Stimulated activated CD4-positive, alpha-beta T cell treated with anti-CD3 and anti-CD28 coated beads, TNF-alpha, amount 100 ng/mL, for 4 hours (primary cell): ENCODE measurements around the gene AFF1.
"Not testable (repeated sequence)": the region's sequence is repeated elsewhere in the genome, so short reads cannot be mapped to it uniquely, and the experiment has no call there.

ENCODE experiments used
- DNase-seq, 3 experiments: peaks; one replicate each; pipeline ENCODE4 v3.0.0-alpha.2; 2020; ENCODE audit warnings: low read depth in 3 of 3

Gene AFF1

DNA sequence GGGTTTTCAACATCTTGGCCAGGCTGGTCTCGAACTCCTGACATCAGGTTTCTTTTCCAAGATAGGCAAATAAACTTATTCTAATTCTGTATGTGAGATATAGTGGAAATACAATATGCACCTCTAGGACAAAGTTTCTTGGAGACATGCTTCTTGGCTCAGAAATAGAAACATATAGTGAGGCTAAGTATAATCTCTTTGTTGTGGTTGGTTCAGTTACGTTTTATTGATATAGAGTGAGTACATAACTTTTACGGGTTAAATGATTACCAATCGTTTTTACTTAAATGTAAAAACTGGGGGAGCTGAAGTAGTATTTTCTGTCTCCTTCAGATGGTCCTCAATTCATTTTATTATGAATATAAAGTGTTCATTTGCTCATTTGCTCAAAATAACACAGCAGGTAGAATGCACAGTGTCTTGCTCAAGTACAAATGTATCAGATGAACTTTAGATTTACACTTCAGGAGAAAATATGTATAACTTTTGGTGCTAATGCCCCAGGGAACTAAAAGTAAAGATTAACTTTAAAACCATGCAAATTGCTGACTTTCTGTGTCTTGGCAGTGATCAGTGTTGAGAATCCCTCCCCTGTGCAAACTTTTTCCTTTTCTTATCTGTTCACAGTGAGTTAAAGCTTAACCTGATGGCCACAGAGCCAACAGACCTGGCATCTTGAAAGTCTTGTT, 77.6 kb downstream of the AFF1 start:
- no peak for DNase-seq

DNA sequence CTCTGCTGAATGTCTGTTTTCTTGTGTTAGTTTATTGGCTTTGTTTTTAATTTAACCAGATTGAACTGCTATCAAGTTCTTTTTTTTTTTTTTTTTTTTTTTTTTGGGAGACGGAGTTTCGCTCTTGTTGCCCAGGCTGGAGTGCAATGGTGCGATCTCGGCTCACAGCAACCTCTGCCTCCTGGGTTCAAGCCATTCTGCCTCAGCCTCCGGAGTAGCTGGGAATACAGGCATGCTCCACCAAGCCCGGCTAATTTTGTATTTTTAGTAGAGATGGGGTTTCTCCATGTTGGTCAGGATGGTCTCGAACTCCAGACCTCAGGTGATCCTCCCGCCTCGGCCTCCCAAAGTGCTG, 78.1 kb downstream of the AFF1 start:
- DNase-seq = not testable (repeated sequence)

DNA sequence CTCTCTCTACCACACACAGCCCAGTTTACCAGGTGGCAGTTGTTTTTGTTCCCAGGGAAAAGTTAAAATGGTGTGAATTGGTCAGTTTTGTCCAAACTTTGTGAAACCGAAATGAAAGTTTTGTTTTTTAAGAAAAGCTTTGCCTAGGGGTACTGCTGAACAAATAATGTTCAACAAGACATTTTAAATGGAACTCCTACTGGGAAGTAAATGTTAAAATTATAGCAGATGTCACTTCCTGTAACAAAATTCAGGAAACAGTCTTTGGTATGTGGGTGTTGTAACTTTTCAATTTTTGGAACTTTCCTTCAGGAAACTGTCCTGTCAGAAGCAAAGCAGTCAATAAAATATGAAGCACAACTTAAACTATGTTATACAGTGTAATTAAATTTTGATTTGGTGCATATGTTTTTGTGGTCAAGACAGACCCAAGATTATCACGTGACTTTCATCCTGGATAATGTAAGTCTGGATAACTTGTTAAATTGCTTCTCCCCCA, 79.5 kb downstream of the AFF1 start:
- DNase-seq = no peak

DNA sequence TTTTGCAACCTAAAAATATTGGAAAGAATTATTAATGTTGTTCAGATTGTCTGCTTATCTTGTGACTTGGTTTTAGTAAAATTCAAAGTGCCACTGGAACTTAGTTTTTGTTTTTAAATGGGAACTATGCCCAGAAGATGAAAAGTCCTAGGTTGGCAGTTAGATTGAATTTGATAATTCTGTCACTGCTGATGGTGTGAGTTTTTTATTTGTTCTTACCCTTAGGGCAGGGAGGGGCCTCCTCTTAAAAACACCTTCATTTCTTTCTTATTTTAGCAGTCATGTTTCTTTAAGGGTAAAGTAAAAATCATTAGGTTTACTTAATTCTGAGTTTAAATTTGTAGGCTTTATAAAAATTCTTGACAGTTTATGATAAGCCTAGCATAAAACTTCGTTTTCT, 80.6 kb downstream of the AFF1 start:
- DNase-seq = no peak

DNA sequence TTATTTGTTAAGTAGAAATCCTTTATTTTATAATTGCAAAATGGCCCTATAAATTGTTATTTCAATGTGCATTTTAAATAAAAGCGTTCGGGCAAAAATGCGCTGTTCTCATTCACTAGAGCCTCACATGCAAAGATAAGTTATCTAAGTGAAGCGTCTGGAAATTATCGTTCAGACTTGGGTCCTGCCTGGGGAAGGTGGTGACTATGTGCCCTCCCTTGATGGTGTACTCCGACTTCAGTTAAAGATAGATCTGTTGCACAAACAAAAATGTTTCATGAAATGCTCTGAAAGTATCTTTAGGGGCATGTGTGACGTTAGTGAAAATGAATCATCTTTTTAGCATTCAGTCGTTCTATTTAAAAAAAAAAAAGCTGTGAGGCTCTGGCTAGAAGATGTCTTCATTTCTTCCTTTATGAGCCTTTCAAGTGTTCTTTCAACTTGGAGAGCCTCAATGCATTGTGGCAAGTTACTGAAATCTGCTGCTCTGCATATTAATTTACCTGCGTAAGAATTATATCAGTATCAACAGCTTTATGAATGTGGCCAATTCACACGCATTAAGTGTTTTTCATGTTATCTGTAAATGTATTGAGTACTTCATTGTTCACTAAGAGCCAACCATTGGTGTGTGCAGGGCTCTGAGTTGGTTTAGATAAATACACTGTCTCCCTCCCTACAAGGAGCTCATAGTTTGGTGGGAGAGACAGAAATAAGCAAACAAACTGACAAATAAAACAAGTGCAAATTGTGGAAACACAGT, 83.0 kb downstream of the AFF1 start:
- no peak for DNase-seq

DNA sequence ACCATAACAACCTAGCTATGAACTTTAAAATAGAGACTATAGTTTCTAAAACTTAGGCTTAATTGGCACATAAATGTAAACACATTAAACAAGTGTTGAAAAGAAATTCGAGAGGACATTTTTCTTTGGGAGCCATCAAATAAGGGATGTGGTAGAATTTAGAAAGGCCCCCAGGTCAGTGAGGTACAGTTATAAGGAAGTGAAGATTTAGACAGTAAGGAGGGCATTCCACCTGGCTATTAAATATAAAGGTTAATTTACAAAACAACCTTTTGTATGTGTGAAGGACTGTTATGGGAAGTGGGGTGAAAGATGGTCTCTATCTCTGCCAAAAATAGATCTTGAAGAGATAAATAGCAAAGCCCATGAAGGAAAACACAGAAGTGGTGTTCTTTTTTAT, 83.9 kb downstream of the AFF1 start:
- no peak for DNase-seq

DNA sequence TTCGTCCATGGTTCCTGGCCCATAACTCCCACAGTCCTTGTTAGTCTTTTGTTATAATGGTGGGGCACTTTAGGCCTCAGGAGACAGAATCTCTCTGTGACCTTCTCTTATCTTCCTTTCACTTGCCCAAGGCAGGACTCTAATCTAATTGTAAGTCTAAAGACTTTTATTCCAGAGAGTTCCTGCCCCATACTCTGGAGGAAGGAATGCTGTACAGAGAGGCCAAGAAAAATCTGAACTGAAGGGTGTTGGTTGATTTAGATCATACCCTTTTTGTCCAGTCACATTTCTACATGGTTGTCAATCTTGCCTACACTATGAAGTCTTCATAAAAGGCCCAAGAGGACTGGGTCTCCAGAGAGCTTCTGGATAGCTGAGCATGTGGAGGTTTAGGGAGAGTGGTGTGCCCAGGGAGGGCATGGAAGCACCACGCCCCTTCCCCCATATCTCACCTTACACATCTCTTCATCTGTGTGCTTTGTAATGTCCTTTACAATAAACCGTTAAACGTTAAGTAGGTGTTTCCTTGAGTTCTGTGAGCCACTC, 84.5 kb downstream of the AFF1 start:
- DNase-seq = no peak

DNA sequence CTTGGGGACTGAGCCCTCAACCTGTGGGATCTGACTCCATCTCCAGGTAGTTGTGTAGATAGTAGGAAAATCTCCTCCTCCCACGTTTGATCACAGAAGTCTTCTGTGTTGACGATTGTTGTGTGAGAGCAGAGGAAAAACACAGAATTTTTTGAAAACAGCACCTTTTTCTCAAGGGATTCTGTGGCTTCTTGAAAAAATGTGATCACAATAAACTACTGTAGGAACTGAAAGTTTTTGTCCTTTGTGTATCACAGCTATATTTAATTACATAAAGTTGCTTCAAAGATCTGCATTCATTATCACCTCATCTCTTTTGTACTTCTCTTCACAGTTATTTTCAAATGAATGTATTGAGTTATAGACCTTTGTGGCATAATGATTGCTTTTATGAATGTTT, 85.1 kb downstream of the AFF1 start:
- no peak for DNase-seq

DNA sequence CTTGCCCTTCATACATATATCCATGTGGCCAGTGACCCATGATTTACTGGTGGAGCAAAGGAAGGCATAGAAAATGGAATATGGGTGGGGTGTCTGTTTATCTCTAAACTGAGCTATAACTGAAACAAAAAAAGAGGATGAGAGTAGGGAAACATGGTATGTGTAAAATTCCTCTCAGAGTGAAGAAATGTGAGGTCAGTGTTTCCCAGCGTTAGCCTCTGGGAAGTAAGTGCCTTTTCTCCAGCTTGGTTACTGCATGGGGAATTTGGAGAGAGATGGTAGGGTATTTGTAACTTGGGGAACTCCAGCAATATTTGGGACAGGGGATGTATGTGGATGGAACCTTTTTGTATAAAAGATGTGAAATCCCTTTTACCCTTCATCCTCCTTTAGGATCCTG, 89.4 kb downstream of the AFF1 start:
- DNase-seq = no peak

DNA sequence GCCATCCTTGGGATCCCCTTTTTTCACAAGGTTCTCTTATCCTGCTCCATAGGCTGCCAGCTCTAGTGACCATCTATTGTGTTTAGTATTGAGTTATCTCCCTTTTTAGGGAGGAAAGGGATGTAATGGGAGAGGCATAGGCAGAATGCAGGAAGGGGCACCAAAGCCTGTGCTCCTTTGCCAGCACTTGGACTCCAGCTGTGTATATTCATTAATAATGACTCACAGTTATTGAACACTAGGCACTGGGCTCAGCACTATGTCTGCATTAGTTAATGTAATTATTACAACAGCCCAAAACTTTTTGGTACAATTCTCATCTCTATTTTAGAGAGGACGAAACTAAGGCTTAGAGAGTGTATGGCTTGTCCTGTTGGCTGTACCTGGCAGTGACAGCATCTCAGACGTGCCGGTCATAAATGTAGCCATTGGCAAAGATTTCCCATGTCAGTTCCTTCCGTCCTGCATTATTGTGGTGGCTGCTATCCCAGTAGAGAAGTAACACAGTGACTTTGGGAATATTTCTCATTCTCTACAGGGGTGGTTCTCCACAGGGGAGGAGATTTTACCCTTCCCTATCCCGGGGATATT, 90.3 kb downstream of the AFF1 start:
- no peak for DNase-seq

DNA sequence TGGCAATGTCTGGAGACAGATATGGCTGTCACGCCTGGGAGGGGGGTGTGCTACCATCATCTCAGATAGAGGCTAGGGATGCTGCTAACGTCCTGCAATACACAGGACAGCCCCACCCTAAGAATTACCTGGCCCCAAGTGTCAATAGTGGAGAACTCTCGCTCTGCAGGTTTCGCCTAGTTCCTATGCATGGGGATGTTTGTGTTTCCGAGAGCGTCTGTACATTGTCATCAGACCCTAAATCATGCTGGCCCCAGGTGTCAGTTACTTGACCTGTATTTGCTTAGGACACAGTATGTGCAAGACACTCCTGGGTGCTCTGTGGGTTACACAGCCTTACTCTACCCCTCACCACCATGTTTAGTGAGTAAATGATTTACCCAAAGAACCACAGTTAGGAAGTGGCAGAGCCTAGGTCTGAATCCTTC, 90.8 kb downstream of the AFF1 start:
- no peak for DNase-seq

DNA sequence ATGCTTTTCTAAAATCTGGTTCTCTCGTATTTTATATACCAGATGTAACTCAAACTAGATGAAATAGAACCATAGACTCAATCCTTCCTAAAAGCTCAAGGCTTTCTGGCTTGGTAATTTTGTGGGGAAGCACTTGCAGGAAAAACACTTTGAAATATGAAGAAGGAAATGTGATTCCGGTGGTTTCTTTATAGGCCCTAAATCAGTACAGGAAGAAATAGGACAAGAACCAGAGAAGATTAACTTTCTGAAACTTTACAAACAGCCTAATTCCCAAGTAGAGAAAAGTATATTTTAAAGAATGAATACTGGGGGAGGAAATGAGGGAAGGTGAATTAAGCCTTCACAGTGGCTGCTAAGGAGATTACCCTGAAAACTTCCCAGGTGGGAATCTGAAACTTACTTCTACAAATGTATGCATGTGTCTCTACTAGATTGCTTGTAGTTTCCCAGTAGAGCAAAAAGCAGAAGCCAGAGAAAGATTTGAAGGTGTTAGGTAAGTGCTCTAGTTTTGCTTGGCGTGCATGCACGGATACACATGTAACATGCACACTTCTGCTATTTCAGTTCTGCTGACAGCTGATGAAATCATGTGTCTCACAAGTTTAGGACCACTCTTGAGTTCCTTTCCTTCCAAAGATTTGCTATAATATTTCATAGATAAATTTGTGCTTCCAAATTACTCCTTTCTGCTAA, 92.1 kb downstream of the AFF1 start:
- DNase-seq = no peak

DNA sequence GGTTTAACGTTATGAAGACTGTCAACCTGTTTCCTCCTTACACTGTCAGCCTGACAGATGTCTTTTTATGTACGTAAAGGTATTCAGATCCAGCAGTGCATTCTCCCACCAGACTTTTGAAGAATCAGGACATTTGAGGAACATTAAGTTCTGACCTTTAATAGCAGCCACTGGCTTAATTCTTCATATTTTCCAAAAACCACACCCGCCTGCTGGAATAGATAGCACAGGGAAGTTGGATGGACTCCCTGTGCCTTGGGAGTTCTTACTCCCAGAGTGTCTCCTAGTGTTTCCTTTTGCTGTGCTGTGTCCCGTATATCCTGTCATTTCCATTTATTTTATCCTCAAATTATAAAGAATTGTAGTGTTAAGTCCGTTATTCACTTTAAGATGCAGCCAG, 94.5 kb downstream of the AFF1 start:
- DNase-seq = no peak

DNA sequence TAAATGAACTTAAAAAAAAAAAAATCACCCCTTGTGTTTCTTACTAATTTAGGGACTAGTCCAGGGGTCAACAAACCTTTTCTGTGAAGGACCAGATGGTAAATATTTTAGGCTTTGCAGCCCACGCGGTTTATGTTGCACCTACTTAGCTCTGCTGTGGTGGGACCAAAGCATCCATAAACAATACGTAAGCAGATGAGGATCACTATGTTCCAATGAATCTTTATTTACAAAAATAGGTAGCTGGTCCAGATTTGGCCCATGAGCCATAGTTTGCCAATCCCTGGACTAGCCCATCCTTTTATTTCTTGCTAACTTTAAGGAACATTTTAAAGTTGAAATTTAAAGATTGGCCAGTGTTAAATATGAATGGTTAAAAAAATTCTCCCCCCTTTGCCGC, 95.3 kb downstream of the AFF1 start:
- DNase-seq = no peak

DNA sequence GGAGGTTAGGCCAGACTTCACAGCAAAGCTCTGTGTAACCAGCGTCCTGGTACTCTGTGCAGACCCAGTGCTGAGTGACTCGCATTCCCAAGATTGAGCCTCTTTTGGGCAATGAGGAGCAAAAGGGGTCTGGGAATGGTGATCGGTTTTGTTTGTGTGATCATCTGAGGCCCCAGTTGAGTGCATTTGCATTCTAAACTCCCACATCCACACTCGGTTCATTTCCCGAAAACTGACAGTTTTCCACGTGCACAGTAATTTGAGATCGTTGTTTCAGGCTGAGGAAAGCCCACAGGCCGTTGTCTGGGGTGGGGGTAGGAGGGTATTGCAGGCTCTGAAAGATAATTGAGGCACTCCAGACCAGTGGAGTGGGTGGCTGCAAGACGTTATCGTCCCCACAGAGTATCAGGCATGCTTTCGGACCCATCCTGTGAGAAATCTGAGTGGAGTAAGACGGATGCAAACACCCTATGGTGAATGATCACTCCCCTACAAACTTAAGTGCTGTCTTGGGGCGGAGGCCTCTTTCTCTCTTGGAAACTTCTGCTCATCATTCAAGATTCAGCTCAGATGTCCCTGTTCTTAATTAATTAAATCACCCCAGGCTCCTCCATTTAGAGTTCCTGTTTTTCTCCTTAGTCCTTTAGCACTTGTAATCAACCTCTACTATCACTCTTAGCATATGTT, 96.1 kb downstream of the AFF1 start:
- no peak for DNase-seq

DNA sequence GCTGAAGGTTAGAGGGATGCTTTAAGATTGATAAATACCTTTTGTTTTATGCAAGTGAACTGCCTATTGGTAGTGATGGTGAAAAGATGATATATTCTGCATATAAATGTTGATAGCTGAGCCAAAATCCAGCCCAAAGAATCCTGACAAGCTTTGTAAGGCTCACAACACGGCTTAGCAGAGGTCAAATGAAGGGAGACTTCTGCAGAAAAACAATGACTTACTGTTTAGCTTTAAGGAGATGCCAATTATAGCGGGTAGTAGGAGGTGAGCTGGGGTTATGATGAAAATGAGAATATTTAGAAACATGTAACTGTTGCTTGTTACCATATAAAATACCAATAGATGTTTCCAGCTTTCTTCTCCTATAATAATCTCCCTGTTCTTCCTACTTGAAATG, 97.1 kb downstream of the AFF1 start:
- DNase-seq = no peak

DNA sequence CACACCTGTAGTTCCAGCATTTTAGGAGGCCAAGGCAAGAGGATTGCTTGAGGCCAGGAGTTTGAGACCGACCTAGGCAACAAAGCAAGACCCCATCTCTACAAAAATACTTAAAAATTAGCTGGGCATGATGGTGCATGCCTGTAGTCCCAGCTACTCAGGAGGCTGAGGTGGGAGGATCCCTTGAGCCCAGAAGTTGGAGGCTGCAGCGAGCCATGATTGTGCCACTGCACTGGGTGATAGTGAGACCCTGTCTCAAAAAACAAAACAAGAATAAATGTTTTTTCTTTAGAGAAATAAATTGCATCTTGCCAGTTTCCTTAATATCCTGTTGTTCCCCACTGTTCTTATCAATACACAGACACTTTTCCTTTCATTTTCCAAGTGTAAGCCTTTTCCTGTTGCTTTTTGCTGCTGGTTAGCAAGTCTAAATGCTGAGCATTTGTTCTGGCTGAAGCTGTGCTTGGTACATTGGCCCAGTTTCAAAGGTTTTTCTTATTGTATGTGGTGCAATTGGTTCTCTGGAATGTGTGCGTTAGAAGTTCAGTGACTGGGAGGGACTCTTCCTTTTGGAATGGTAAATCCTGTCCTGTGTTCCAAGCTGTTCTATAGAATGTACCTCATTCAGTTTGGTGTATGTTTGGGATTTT, 98.2 kb downstream of the AFF1 start:
- no peak for DNase-seq

DNA sequence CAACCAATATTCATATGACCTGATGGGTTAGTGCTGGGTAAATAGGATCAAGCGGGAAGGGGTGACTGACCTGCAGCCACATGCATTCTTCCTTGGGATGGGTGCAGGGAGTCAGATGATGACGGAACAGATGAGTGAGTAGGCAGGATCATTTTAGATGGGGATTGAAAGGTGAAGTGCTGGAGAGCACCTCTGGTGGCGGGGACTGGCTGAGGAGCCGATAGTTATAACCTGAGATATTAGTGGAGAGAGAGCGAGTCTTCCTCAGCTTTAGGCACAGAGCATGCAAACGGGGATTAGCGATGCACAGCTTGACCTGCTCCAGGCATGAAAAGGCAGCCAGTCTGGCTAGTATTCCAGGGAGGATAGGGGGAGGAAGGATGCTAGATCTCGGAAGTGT, 99.1 kb downstream of the AFF1 start:
- no peak for DNase-seq

DNA sequence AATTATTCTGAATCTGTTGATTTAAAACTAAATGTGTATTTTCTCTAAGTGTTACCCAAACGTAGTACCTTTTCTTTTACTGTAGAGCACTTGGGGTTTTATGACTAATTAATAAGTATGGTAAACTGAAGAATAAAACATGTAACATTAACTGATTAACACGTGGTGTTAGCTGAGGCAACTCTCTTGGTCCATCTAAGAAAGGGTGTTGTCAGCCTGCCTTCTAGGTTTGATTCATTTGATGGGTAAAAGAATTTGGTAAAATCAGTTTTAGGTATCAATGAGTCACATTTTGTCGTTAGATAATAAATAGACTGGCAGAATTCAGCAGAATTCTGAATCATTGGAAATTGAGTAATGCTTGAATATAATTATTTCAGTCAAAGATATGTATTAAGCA, 99.7 kb downstream of the AFF1 start:
- no peak for DNase-seq

DNA sequence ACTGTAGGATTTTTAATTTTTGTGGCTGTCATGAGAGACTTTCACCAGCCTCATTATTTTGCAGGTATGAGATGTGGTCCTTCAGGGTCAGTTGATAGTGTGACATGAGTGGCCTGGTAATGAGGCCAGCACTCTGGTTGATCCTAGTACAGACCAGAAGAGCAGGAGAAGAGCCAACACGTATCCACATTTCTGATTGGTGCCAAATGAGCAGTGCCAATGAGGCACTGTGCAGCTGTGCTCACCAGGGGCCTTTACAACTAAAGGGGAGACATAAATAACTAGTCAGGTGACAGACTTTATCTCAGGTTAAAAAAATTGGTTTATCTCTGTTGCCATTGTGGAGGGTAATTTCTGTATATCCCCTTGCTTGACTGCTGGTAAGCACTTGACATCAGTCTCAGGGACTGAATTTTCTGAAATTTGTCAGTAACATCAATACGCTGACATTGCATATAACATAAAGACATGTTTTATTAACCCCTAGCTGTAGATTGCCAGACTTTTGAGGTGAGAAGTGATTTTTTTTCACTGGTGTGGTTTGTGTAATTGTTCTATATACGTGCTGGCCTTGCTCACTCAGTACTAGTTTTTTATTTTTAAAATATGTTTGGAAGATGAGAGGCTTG, 101.2 kb downstream of the AFF1 start:
- no peak for DNase-seq

DNA sequence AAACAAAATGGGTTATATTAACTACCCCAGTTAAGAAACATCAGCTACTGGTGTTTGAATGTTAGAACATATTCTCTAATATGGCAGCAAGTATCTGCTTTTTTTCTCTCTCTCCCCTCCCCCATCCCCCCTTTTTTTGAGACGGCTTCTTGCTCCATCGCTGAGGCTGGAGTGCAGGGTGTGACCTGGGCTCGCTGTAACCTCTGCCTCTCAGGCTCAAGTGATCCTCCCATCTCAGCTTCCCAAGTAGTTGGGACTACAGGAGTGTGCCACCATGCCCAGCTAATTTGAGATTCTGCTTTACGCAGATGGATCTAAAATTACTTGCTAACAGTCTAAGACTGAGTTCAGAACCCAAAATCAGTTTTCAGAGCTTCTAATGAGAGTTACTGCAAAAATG, 101.9 kb downstream of the AFF1 start:
- DNase-seq = no peak
